ENCODE results near the gene FGF22. TPM values are rescaled to one million over a fixed set of nuclear protein-coding genes. Genes with fewer than 3 reads are reported as not detected.
"Not testable (repeated sequence)": the region's sequence is repeated elsewhere in the genome, so short reads cannot be mapped to it uniquely, and the experiment has no call there.

FGF22 gene
- total RNA-seq, 1 donor, result under 0.01 TPM

DNA sequence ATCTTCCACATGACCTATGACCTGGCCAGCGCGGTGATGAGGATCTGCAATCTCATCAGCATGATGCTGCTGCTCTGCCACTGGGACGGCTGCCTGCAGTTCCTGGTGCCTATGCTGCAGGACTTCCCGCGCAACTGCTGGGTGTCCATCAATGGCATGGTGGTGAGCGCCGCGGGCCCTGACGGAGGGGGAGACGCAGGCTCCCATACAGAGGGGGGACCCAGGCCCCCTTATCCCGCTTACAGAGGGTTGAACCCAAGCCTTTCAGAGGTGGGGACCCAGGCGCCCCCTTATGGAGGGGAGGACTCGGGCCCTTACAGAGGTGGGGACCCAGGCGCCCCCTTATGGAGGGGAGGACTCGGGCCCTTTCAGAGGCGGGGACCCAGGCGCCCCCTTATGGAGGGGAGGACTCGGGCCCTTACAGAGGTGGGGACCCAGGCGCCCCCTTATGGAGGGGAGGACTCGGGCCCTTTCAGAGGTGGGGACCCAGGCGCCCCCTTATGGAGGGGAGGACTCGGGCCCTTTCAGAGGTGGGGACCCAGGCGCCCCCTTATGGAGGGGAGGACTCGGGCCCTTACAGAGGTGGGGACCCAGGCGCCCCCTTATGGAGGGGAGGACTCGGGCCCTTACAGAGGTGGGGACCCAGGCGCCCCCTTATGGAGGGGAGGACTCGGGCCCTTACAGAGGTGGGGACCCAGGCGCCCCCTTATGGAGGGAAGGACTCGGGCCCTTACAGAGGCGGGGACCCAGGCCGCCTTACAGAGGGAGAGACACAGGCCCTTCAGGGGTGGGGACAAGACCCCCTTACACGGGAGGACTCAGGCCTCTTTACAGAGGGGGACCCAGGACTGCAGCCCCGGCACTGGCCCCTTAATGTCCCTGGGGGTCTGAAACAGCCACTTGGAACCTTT is 34.4 kb upstream of the FGF22 start:
- not testable (repeated sequence) for DNase-seq (ENCODE audit: low read depth in 2 of 3, low spot score in 2 of 3)

DNA sequence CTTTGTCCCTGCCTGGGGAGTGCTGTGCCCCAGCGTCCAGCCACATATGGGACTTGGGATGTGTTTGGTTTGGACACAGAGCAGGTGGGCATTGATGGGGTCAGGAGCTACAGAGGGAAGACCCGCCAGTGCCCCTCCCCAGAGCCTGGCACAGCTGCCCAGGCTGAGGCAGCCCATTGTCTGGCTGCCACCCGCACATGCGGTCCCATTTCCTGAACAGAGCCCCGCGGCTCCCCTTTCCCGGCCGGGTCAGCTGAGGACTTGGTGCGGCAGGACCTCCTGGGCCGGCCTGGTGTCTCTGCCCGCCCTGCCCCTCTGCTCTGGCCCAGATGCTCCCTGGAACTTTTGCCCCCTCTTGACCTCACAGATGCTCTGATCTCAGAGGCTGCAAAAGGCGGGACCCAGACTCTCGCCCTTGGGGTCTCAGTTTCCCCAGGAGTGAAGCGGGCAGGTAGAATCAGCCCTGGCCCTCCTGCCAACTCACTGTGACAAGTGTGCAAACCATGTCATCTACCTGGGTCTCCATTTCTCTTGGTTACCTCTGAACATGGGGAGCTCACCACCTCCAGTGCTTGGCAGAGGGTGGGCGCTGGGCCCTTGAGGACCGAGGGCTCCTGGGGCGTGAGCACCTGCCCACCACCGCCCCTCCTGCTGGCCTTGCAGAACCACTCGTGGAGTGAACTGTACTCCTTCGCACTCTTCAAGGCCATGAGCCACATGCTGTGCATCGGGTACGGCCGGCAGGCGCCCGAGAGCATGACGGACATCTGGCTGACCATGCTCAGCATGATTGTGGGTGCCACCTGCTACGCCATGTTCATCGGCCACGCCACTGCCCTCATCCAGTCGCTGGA is 32.2 kb upstream of the FGF22 start:
- DNase-seq (ENCODE audit: low read depth in 2 of 3, low spot score in 2 of 3), result no peak

DNA sequence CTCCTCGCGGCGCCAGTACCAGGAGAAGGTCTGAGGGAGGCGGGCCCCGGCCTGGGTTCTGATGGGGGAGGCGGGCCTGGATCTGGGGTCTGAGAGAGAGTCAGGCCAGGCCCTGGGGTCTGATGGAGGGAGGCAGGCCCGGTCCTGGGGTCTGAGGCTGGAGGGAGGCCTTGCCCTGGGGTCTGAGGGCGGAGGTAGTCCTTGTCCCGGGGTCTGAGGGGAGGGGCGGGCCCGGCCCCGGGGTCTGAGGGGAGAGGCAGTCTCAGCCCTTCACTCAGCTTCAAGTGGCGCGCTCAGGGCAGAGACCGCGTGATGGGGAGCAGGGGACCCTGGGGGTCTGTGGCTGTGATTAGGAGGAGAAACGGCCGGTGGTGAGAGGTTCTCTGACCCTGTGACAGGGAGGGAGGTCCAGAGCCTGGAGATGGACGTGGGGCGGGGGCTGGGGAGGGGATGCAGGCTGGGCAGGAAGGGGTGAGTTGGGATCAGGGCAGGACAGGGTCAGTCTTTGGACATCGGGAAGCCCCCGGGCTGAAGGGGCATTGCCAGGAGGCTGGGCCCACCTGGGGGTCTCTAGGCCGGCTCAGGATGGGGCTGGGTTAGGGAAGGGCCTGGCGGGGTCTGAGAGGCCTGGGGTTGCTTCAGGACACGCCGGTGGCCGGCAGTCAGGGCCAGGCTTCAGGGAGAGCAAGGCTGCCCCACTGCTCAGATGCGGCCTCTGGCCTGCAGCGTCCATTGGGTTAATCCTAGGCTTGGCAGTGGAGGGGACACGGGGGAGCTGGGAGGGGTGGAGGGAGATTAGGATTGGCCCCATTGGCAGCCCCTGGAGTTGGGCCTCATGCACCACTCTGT is 31.3 kb upstream of the FGF22 start:
- no peak for DNase-seq (ENCODE audit: low read depth in 2 of 3, low spot score in 2 of 3)

DNA sequence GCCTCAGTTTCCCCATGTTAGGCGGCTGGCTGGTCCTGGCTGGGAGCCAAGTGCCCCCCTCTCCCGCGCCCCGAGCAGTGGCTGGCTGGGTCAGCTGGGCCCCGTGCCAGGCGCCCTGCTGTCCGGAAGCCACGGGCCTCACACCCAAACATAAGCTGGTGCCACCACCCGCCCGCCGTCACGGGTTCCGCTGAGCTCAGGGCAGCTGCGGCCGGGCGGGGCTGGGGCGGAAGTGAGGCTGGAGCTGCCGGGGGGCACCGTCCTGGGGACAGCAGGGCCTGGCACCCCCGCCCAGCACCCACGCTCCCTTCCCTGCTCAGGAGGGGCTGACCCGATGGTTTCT is 30.7 kb upstream of the FGF22 start:
- peak in 1 of 3 donors; percentile 34 for DNase-seq (ENCODE audit: low read depth in 2 of 3, low spot score in 2 of 3)

DNA sequence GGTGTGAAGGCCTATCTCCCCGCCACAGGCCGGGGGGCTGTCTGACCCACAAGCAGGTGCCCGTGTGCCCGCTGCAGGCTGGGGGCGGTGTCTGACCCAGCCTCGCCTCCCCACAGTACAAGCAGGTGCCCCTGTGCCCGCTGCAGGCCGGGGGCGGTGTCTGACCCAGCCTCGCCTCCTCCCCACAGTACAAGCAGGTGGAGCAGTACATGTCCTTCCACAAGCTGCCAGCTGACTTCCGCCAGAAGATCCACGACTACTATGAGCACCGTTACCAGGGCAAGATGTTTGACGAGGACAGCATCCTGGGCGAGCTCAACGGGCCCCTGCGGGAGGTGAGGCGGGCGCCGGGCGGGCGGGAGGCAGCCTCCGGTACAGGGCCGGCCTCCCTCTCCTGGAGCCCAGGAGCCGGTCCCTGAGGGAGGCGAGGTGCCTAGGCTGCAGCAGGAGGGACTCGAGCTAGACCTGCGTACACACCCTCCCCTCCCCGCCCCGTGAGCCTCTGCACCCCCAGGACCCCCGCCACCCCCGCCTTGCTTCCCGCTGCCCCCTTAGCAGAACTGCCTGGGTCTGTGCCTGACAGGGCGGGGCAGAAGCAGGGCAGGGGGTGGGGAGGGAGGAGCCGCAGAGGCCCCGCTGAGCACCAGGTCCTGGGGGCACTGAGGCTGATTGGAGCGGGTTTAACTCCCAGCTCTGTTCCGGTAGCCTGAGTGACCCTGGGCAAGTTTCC is 29.4 kb upstream of the FGF22 start:
- peak in 1 of 3 donors; percentile 33 for DNase-seq (ENCODE audit: low read depth in 2 of 3, low spot score in 2 of 3)

DNA sequence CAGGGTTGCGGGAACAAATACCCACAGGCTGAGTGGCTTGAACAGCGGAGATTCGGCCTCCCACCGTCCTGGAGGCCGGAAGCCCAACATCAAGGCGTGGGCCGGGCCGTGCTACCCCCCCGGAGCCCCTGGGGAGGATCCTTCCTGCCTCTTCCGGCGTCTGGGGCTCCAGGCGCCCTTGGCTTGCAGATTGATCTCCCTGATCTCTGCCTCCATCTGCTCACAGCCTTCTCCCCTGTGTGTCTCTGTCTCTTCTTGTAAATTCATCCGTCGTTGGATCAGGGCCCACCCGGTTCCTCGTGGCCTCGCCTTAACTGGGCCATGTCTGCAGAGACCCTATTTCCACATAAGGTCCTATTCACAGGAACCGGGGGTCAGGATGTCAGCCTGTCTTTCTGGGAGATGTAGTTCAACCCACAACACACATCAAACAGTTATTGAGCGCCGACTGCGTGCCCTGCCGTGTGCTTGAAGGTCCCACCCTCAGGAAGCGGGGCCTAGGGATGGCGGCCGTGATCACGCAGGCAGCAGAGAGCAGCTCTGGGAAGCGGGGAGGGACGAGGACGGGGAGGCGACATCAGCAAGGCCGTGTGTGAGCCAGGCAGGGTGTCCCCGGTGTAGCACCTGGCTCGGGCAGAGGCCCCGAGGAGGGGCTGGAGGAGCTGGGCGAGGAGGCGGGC is 28.7 kb upstream of the FGF22 start:
- peak in 1 of 3 donors; percentile 52 for DNase-seq (ENCODE audit: low read depth in 2 of 3, low spot score in 2 of 3)

DNA sequence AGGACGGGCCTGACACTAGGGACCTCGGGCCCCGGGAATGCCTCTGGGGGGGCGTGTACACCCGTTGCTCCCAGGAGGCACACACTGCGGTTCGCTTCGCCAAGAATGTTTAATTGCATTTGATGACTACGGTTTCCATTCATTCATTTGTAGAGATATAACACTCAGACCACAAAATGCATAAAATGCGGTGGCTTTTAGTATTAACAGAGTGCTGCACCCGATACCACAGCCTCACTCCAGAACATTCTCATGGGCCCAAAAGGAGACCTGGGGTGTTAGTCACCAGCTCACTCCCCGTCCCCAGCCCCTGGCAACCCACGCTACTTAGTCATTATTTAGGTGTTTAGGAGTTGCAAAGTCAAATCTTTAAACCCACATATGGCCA is 28.2 kb upstream of the FGF22 start:
- DNase-seq (ENCODE audit: low read depth in 2 of 3, low spot score in 2 of 3), result no peak

DNA sequence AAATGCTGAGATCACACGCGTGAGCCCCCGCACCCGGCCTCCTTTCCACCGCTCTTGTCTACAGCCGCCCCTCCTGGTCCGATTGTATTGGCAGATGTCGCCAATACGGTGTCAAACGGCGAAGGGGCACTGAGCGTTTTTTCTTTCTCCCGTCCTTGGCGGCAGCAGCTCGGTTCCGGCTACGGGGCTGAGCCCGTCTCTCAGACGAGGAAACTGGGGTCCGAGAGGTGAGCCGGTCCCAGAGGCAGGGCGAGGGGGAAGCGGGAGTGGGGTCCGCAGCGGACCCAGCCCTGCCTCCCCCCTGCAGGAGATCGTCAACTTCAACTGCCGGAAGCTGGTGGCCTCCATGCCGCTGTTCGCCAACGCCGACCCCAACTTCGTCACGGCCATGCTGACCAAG is 26.7 kb upstream of the FGF22 start:
- DNase-seq (ENCODE audit: low read depth in 2 of 3, low spot score in 2 of 3), result no peak

DNA sequence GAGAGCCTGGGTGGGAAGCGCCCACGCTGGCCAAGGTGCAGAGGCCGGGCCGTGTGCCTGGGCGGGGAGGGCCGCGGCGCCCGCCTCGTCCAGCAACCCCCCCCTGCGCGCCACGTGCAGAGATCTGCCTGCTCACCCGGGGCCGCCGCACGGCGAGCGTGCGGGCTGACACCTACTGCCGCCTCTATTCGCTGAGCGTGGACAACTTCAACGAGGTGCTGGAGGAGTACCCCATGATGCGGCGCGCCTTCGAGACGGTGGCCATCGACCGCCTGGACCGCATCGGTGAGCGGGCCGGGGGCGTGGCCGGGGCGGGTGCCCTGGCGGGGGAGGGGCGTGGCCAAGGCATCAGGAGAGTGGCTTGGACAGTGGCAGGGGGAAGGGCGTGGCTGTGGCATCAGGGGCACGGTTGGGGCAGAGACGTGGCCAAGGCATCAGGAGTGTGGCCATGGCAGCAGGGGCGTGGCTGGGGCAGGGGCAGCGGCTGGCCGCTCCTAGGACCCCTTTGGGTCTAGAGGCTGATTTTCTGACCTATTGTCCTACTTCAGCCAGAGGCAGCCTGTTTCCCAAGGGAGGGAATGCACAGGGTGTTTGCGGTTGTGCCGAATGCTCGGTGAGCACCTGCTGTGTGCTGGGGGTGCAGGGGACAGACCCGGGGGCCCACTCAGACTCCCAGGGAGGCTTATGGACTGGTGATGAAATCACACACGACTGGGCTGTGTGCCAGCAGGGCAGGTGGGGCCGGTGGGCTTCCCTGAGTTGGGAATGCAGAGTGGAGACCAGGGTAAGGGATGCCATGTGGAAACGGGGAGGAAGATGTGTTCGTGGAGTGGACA is 25.7 kb upstream of the FGF22 start:
- no peak for DNase-seq (ENCODE audit: low read depth in 2 of 3, low spot score in 2 of 3)

DNA sequence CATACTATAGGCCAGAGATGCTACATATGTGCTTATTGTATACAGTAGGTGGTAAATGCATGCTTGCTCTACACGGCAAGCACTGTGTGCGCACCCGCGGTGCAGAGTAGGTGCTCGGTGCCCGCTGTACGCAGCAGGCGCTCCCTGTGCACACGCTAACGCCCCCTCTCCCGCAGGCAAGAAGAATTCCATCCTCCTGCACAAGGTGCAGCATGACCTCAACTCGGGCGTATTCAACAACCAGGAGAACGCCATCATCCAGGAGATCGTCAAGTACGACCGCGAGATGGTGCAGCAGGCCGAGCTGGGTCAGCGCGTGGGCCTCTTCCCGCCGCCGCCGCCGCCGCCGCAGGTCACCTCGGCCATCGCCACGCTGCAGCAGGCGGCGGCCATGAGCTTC is 24.1 kb upstream of the FGF22 start:
- peak in 1 of 3 donors; percentile 15 for DNase-seq (ENCODE audit: low read depth in 2 of 3, low spot score in 2 of 3)

DNA sequence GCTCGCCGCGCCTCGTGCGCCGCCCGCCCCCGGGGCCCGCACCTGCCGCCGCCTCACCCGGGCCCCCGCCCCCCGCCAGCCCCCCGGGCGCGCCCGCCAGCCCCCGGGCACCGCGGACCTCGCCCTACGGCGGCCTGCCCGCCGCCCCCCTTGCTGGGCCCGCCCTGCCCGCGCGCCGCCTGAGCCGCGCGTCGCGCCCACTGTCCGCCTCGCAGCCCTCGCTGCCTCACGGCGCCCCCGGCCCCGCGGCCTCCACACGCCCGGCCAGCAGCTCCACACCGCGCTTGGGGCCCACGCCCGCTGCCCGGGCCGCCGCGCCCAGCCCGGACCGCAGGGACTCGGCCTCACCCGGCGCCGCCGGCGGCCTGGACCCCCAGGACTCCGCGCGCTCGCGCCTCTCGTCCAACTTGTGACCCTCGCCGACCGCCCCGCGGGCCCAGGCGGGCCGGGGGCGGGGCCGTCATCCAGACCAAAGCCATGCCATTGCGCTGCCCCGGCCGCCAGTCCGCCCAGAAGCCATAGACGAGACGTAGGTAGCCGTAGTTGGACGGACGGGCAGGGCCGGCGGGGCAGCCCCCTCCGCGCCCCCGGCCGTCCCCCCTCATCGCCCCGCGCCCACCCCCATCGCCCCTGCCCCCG is 23.5 kb upstream of the FGF22 start:
- DNase-seq (ENCODE audit: low read depth in 2 of 3, low spot score in 2 of 3), result no peak

DNA sequence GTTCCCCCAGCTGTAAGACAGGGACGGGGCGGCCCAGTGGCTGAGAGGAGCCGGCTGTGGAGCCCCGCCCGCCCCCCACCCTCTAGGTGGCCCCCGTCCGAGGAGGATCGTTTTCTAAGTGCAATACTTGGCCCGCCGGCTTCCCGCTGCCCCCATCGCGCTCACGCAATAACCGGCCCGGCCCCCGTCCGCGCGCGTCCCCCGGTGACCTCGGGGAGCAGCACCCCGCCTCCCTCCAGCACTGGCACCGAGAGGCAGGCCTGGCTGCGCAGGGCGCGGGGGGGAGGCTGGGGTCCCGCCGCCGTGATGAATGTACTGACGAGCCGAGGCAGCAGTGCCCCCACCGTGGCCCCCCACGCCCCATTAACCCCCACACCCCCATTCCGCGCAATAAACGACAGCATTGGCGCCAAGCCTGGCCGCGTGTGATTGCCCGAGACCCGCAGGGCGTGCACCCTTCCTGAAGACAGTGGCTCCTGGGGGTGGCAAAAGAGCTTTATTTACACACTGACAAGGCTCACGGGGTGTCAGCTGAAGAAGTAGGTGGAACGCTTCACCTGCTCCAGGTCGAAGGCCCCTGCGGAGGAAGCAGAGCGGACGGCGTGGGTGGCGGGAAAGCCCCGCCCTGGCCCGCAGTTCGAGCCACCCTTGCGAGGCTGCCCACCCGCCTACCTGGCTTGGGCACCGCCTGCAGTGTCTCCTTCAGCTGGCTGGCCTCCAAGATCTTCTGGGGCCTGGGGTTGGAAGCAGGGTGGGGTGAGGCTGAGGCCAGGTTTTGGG is 22.7 kb upstream of the FGF22 start:
- no peak for DNase-seq (ENCODE audit: low read depth in 2 of 3, low spot score in 2 of 3)

DNA sequence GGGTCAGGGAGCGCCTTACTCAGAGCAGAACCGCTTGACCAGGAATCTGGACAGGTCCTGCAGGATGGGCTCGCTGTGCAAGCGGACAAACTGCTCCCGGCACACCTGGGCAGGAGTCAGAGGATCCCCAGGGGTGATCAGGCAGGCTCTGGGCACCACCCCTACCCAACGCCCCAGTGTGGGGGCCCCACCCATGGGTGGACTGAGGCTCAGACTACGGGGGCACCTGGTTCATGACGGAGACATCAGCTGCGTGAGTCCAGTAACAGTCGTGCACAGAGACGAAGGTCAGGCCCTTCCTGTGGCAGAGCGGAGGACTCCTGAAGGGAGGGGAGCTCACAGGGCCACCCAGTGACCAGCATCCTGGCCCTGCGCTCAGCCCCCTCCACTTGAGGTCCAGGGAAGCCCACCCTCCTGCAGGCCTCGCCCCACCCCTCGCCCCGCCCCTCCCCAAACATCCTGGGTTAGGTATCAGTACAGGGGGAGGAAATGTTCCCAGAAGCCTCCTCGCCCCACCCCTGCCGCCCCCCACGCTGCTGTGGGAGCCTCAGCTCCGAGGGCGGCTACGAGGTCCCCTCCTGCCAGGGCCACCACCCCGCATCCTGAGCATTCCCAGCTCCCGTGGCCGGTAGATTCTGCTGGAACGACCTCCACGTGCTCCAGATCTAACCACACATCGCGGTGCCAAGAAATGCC is 22.0 kb upstream of the FGF22 start:
- no peak for DNase-seq (ENCODE audit: low read depth in 2 of 3, low spot score in 2 of 3)

DNA sequence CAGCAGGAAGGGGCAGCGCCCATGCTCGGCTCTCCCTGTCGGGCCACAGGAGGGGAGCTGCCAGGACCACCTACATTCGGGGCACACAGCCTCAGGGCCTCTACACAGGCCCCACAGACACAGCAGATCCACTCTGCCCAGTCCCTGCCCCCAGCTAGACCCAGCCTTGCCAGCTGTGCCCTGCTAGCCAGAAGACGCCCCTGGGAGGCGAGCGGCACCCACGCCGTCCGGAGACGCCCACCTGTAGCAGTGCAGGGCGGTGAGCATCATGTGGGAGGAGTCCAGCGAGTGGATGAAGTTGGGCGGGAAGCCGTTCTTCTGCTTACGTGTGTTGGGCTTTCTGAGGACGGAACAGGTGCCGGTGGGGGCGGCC is 21.4 kb upstream of the FGF22 start:
- DNase-seq (ENCODE audit: low read depth in 2 of 3, low spot score in 2 of 3), result no peak

DNA sequence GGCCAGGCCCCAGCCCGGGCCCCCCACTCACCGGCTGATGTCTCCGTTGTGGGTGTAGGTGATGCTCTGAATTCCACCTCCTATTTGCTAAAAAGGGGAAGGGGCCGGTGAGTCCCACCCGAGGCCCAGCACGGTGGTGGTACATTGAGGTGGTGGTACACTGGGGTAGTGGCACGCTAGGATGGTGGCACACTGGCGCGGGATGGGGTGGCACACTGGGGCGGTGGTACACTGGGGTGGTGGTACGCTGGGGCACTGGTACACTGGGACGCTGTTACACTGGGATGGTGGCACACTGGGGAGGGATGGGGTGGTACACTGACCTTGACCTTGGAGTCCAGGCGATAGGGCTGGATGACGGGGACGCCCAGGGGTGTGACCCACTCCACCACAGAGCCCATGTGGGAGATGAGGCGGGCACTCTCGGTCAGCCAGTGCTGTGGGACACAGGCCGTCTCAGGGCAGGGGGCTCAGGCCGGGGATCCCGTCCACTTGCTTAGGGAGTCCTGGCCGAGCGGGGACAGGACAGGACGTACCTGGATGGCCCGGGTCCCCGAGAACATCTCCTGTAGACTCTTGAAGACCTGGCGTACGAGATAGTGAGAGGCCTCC is 20.9 kb upstream of the FGF22 start:
- no peak for DNase-seq (ENCODE audit: low read depth in 2 of 3, low spot score in 2 of 3)

DNA sequence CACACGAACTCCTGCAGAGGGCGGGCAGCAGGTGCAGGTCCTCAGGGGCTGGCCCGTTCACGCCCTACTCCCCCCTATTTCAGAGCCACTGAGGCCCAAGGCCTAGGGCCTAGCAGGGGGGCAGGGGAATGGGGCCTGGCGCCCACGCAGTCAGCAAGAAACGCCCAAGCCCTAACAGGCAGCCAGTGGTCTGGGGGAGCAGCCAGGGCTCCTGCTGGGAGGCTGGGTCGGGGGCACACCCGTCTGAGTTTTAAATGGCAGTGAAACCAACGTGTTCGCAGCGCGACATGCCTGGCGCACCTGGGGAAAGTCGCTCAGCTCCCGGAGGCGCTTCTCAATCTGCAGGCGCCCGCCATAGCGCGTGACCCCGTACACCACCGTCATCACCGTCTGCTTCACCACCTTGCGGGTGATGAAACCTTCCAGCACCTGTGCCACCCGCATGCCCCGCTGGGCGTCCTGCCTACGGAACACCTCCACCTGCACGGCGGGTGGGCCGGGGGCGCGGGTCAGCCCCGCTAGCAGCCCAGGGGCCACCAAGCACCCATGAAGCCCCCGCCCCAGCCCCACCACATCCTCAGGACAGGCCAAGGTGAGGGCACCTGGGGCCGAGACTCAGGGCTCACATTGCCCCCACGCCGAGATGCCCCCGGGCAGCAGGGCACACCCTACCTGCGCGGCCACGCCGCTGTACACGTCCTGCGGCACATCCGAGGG is 20.2 kb upstream of the FGF22 start:
- no peak for DNase-seq (ENCODE audit: low read depth in 2 of 3, low spot score in 2 of 3)
